Activated CD8-positive, alpha-beta memory T cell treated with anti-CD3 and anti-CD28 coated beads for 1 hour (primary cell): ENCODE data around the gene CELA2B.
"Not testable (repeated sequence)": the region's sequence is repeated elsewhere in the genome, so short reads cannot be mapped to it uniquely, and the experiment has no call there.

ENCODE experiments used
- DNase-seq, 2 donors: peaks; one replicate each; pipeline ENCODE4 v3.0.0-alpha.2; 2020; ENCODE audit warnings: low read depth in 1 of 2; ENCODE audit errors: extremely low read depth in 1 of 2

The CELA2B gene

DNA sequence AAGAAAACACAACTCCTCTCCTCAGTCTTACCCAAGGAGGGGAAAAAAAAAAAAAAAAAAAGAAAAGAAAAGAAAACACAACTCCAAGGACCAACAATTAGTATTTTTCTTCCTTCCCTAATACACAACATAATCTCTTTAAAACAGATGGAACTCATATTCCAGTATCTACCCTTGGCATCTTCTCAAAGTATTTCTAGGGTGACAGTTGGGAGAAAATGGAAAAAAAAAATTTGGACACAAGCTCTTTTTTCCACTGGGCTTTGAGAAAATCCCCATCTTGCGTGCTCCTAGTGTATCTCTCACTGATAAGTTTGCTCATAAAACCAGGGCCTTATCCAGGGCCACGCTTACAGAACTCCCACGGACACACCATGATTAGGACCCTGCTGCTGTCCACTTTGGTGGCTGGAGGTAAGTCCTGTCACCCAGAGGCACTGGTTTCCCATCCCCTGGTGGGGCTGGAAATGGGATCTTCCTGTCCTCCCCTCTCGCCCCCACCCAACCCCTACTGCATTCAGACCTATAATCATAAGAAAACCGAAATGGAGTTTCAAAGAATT lies at the start of gene CELA2B:
Gene CELA2B, plus strand, starts transcription at position 353 of the 563 bp plus-strand sequence. Its CDS starts 22 bp downstream, at position 375.
- no peak for DNase-seq

DNA sequence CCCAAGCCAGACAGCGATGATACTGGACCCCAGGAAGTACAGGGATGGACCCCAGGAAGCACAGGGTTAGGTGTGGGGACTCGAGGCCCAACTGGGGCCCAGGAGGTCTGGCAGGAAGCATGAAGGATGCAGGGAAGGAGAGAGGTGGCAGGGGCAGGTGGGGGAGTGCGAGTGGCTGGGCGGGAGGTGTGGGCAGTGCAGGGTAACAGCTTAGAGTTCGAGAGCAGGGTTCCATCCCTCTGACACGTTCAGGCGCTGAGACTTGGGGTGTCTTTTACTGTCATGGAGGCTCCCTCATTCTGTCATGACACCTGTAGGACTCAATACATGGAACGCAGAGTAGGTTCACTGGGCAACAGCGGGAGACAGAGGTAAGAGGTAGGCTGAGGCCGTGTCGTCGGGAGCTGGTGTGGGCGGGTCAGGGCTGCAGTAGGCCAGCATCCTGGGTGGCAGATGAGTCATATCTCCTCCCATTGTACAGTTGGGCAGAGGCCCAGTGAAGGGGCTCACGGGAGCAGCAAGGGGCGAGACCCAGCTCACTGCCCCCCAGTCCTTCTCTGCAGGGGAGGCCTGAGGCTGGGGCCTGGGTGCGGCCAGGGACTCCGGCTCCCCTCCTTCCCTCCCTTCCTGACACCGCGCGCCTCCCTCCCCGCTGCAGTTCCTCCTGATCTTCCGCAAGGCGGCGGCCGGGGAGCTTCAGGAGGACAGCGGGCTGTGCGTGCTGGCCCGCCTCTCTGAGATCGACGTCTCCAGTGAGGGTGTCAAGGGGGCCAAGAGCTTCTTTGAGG lies 49.2 kb upstream of the CELA2B start:
- DNase-seq, result no peak

DNA sequence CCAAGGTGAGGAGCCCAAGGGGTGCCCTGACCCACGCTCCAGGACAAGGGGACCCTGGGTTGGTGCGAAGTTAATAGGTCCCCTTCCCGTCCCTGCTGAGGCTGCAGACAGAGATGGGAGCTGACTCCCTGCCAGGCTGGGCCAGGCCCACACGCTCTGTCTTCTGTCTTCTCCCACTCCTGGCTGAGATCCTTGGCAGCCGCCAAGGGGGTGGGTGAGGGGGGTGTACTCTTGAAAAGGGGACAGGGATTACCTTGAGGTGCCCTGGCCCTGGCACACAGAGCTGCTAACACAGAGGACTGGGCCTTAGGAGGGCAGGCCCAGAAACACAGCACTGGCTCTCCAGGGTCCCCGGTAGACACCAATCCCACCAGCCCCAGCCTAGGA lies 48.6 kb upstream of the CELA2B start:
- no peak for DNase-seq

DNA sequence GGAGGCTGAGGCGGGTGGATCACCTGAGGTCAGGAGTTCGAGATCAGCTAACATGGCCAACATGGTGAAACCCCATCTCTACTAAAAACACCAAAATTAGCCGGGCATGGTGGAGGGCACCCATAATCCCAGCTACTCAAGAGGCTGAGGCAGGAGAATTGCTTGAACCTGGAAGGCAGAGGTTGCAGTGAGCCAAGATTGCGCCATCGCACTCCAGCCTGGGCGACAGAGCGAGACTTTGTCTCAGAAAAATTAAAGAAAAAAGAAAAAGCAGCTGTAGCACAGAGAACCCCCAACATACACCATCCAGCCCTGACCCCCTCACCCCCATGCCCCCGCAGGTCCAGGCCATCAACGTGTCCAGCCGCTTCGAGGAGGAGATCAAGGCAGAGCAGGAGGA lies 47.7 kb upstream of the CELA2B start:
- not testable (repeated sequence) for DNase-seq

DNA sequence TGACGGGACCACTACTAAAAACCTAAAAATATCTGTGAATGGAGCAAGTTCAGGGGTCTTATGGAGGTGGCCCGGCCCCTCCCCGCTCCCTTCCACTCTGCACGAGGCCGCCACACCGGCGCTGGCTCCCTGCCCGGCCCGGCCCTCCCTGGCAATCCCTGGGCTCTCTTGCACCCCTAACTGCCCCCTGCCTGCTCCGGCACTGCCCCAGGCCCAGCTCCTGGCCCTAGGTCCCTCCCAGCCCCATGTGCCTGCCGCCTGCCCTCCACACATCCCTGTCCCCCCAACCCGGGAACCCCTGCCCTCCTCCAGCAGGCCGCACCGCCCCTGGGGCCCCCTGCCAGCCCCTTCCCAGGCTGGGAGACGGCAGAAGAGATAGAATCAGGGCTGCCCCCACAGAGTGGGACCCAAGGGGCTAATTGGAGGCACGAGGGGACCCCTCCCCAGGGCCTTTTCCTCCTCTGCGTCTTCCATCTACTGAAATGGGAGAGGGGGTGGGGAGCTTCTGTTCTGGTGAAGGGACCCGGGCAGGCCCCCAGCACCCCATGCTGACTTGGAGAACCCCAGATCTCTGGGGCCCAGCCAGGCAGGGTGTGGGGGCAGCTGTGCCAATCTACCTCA lies 47.0 kb upstream of the CELA2B start:
- no peak for DNase-seq

DNA sequence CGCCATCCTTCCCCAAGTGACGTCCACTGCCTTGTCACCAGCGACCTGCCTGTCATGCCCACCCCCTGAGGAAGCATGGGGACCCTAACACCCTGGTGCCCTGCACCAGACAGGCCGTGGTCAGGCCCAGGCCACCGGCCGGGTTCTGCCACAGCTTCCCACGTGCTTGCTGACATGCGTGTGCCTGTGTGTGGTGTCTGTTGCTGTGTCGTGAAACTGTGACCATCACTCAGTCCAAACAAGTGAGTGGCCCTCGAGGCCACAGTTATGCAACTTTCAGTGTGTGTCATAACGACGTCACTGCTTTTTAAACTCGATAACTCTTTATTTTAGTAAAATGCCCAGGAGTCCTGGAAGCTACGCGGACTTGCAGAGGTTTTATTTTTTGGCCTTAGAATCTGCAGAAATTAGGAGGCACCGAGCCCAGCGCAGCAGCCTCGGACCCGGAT lies 46.2 kb upstream of the CELA2B start:
- no peak for DNase-seq

DNA sequence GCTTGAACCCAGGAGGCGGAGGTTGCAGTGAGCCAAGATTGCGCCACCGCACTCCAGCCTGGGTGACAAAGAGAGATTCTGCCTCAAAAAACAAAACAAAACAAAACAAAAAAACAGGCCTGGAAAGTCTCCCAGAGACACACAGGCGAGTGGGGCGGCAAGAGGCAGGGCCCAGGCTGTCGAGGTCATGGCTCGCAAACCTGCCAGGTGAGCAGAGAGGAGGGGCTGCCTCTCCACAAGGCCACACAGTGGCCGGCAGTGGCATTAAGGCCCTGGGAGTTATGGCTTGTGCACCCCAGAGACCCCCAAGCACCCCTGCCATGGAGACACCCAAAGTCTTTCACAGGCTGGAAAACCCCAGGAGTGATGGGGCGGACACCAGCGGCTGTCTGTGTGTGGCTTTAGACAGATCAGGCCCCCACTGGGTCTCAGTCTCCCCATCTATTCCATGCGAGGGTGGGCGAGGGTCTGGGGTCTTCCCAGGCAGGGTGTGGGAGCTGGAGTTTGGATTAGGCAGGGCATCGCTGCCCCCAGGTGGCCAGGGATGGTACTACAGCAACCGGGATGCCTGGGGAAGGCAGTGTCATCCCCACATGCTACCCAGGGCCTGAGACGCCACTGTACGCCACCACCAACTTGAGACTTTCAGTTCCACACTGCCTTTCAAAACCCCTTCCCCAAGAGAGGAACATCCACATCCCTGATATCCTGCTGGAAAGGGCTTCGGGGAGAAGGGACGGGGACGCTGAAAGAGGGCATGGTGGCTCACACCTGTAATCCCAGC lies 44.9 kb upstream of the CELA2B start:
- DNase-seq, result peak; percentile 30 to 68

DNA sequence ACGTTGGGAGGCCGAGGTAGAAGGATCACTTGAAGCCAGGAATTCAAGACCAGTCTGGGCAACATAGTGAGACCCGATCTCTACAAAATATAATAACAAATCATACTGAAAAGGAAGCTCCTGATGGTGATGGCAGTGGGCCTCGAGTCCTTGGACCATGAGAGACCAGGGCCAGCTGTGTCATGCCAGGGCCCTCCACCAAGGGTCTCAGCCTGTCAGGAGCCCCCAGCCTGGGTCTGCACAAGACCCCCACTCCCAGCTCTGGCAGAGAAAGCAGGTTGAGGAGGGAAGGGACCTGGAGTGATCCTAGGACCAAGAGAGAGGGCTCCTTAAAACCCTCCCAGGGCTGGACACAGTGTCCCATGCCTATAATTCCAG lies 44.3 kb upstream of the CELA2B start:
- DNase-seq, result no peak

DNA sequence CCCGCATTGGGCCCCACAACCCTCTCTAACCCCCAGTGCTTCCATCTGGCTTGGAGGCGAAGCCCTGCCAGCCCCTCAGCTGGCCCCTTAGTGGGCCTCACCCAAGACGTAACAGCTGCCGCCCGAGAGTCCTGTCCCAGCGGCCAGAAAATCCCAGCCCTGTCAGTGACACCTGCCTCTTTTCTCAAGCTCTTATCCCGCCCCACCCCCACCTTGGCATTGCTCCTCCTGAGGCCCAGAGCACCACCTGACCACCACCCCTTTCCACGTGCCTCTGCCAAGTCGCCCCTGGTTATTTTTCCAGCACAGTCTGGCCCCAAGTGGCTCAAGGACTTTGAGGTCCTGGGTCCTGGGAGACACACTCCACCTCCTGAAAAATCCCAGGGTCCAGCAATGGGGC lies 43.6 kb upstream of the CELA2B start:
- DNase-seq, result no peak

DNA sequence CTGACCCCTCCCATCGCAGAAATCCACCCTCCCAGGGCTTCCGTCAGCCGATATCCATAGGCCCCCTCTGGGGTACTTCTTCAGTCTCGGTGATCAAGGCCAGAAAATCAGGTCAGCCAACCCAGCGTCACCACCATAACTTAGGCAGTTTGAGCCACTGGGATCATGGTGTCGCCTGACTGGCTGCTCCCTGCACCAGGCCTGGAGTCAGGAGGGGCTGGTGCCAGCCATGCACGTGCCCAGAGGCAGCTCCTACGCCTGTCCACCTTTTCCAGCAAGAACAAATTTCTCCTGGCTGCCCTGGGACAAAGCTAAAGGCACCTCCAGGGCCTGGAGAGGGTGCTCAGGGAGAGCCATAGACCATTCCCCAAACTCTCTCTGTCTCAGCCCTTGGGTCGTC lies 42.4 kb upstream of the CELA2B start:
- DNase-seq, result no peak

DNA sequence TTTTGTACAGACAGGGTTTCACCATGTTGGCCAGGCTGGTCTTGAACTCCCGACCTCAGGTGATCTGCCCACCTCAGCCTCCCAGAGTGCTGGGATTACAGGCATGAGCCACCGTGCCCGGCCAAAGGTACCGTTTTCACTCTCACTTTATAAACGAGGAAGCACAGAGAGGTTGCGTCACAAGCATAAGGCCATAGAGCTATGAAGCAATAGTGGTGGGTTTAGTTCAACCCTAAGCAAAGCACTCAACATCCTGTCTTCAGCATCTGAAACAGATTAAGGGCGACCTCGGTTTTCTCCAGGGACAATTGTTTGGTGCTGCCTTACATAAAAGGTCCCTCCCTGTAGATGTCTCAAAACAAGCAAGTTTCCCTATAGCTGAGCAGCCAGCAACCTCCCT lies 41.2 kb upstream of the CELA2B start:
- DNase-seq, result not testable (repeated sequence)

DNA sequence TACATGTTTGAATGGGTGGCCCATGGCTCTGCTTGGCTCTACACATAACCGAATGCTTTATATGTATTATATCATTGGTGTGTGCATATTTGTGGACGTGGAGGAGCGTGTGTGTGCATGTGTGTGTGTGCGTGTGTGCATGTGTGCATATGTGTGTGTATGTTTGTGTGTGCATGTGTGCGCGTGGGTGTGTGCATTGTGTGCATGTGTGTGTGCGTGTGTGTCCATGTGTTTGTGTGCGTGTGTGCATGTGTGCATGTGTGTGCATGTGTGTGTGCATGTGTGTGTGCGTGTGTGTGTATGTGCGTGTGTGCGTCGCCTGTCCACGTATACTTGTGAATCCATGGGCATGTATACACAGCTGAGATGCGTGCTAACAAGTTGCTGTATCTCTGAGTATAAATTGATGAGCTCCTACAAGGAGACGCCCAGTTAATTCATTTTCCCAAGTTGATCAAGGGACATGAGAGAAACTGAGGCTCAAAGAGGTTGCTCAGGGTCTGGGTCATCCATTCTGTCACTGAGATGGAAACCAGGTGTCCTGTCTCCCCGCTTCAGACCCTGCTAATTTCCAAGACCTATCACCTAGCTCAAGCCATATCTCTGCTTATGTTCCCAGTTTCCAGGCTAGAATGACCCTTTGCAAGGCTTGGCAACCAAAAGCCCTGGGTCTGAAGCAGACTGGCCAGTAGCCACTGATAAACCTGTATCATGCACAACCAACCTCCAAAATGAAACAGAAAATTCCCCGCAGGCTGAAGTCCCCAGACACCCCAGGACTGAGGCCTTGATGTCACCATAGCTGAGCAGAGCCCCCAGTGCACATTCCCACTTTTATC lies 40.4 kb upstream of the CELA2B start:
- no peak for DNase-seq

DNA sequence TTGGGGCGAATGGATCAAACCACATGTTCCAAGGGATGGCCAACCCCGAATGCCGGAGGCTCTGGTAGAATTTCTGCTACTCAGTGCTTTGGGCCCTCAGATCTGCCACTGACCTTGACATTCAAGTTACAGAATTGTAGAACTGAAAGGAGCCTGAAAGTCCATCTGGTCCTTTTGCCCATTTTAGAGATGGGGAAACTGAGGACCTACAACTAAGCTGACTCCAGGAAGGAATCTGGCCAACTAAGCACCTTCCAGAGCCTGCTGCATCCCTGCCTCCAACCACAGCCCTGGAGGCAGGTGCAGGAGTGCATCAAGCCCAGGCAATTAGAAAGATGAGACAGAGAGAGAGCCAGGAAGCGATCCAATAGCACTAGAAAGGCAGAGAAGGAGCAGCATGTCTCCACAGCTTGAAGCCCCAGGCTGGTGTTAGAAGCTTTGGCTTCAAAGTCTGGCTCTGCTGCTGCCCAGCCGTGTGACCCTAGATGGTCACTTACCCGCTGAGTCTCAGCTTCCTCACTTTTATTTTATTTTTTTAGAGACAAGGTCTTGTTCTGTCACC lies 38.9 kb upstream of the CELA2B start:
- no peak for DNase-seq

DNA sequence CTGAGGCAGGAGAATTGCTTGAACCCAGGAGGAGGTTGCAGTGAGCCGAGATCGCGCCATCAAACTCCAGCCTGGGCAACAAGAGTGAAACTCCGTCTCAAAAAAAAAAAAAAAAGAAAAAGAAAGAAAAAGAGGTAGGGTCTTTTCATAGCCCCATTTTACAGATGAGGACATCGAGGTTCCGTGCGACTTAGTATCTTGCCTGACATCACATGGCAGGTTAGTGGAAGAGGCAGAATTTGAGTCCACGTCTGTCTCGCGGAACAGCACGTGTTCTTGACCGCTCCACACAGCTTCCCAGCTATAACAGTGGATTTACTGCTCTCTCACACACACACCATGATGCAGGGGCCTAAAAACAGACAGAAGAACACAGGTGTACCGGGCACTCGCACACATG lies 36.6 kb upstream of the CELA2B start:
- DNase-seq, result no peak

DNA sequence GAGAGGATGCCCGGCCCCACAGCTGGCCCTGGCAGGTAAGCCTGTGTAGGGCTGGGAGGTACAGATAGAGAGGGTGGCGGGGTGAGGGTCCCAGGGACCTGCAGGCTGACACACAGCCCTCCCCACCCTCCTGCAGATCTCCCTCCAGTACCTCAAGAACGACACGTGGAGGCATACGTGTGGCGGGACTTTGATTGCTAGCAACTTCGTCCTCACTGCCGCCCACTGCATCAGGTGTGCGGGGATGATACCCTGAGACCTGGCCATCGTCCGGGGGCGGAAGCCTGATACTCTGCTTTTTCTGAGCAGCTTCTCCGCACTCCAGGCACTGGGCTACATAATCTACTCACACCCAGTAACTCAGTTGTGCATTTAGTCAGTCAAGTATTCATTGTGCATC lies 35.5 kb upstream of the CELA2B start:
- no peak for DNase-seq

DNA sequence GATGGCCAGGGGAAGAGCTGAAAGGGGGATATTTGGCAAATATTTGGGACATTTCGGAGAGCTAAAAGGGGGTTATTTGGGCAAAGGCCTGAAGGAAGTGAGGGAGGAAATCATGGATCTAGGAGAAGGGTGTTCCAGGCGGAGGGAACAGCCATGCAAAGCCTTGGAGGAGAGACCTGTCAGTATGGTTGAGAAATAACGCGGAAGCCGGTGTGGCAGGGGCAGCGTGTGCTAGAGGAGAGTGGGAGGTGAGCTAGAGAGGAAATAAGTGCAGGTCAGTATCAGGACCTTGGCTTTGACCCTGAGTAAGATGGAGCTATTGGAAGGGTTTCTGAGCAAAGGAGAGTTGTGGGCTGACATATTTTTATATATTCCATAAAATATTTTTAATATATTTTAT lies 34.7 kb upstream of the CELA2B start:
- DNase-seq, result no peak

DNA sequence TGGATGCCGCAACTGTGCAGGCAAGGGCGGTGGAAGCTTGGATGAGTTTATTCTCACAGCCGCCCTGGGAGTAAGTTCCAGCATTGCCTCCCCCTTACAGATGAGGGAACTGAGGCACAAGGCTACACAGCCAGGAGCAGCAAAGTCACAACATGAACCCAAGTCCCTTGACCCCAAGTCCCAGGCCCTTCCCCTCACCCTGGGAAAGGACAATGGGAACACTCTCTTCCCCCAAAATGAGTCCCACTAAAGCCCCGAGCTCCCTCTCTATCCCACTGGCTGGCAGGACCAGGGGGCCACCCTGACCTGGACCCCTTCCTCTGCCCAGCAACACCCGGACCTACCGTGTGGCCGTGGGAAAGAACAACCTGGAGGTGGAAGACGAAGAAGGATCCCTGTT lies 33.8 kb upstream of the CELA2B start:
- no peak for DNase-seq

DNA sequence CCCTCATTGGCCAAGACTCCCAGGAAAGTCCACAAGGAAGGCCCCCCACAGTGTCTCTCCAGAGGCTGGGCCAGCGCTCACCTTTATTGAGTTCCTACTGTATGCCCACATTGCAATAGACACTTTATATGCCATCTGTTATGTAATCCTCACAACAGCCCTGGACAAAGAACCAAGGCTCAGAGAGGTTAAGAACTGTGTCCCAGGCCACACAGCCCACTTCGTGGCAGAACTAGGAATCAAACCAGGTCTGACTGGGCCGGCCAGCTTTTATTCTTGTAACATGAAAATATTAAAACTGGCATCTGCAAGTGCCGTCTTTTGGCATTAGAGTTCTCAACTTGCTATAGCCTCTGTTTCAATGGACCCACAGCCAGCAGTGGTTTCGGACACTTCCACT lies 33.1 kb upstream of the CELA2B start:
- DNase-seq, result no peak

DNA sequence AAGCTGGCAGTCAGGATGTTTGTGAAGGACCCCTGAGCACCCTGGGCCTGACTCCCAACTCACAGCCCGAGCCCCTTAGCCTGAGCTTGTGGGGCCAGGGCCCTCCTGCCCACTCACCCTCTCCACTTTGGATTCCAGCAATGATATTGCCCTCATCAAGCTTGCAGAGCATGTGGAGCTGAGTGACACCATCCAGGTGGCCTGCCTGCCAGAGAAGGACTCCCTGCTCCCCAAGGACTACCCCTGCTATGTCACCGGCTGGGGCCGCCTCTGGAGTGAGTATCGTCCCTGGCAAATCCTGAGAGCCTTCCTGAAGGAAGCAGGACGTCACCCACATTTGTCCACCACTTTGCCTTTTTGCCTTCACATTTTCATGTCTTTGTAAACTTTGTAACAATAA lies 32.6 kb upstream of the CELA2B start:
- DNase-seq, result no peak
